Calu3 (cell line): Measurements from ENCODE around the gene C4orf50. TPM values are rescaled to one million over a fixed set of nuclear protein-coding genes. Genes with fewer than 3 reads are reported as not detected.

Experiments used
- BruUV-seq: library from RNA; stranded (reverse); fragments of 400-500 nt; replicated peaks from 2 replicates; lab custom pipeline; 2021; lab: Mats Ljungman, UMichigan
- CTCF ChIA-PET: fragments of 300-600 bp; sonication (Branson Sonifier 250); formaldehyde crosslinking; loops from one replicate; lab custom pipeline; 2022; ENCODE audit warnings: antibody characterized with exemption; lab: Charles Lee
- DNase-seq: peaks from one replicate; pipeline ENCODE4 v3.0.0; 2022
- H3K27ac Mint-ChIP-seq: one replicate; pipeline ENCODE4 v1.8.0; 2022; ENCODE audit warnings: mixed read lengths; ENCODE audit not compliant: unreplicated experiment
- H3K27me3 Mint-ChIP-seq: one replicate; pipeline ENCODE4 v1.8.0; 2022; ENCODE audit warnings: mixed read lengths; ENCODE audit not compliant: unreplicated experiment
- H3K36me3 Mint-ChIP-seq: one replicate; pipeline ENCODE4 v1.8.0; 2022; ENCODE audit warnings: mild to moderate bottlenecking, moderate library complexity, mixed read lengths; ENCODE audit not compliant: insufficient read depth, unreplicated experiment
- H3K4me1 Mint-ChIP-seq: one replicate; pipeline ENCODE4 v1.8.0; 2022; ENCODE audit warnings: mild to moderate bottlenecking, low read depth, mixed read lengths; ENCODE audit not compliant: unreplicated experiment
- H3K4me3 Mint-ChIP-seq: one replicate; pipeline ENCODE4 v1.8.0; 2022; ENCODE audit warnings: mild to moderate bottlenecking, low read depth, moderate library complexity, mixed read lengths; ENCODE audit not compliant: unreplicated experiment
- H3K9me3 Mint-ChIP-seq: one replicate; pipeline ENCODE4 v1.8.0; 2022; ENCODE audit warnings: low read depth, mixed read lengths; ENCODE audit not compliant: unreplicated experiment
- intact Hi-C: fragments of 100-400 bp; cut with micrococcal nuclease; formaldehyde crosslinking; loops from one replicate; pipeline ENCODE4 v1.10.0; 2022; ENCODE audit not compliant: unreplicated experiment
- total RNA-seq: library from RNA; stranded (reverse); gene quantifications from 2 replicates; pipeline ENCODE4 v1.2.3, GENCODE V29; 2022
- TF ChIP-seq, protein P1 (sequence below): fragments of 200-600 bp; IDR thresholded peaks from one replicate; pipeline ENCODE4 v1.8.0; 2022; ENCODE audit warnings: antibody characterized with exemption; ENCODE audit not compliant: unreplicated experiment

The C4orf50 gene
- total RNA-seq, 1 experiment from 2014 or later, result not detected

DNA sequence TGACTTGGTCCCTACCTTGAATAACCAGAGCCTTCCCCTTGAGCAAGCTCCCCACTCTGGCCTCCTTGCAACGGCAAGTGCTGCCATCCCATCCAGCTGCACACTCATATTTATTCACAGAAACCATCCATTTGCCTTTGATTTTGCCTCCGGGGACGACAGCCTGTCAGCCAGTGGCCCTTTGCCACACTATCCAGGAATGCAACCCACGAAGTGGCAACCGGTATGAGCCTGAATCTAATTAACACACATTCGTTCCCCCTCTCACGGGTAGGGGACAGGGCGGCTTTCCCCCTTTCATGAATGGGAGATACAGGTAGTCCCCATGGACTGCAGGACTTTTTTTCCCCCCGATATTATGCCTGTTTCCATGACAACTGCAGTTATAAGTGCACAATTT, 140.8 kb downstream of the C4orf50 start:
- CTCF ChIA-PET, result no interaction called here
- no peak overlapping the region for H3K27ac Mint-ChIP-seq
- no TSS peak for BruUV-seq
- no peaks in the 10 kb centered on the region for H3K4me1 Mint-ChIP-seq
- H3K27me3 Mint-ChIP-seq, result no peaks in the 10 kb centered on the region
- no peak overlapping the region for H3K4me3 Mint-ChIP-seq
- H3K36me3 Mint-ChIP-seq, result no peaks in the 10 kb centered on the region
- DNase-seq, result no peak
- TF ChIP-seq, protein P1, sequence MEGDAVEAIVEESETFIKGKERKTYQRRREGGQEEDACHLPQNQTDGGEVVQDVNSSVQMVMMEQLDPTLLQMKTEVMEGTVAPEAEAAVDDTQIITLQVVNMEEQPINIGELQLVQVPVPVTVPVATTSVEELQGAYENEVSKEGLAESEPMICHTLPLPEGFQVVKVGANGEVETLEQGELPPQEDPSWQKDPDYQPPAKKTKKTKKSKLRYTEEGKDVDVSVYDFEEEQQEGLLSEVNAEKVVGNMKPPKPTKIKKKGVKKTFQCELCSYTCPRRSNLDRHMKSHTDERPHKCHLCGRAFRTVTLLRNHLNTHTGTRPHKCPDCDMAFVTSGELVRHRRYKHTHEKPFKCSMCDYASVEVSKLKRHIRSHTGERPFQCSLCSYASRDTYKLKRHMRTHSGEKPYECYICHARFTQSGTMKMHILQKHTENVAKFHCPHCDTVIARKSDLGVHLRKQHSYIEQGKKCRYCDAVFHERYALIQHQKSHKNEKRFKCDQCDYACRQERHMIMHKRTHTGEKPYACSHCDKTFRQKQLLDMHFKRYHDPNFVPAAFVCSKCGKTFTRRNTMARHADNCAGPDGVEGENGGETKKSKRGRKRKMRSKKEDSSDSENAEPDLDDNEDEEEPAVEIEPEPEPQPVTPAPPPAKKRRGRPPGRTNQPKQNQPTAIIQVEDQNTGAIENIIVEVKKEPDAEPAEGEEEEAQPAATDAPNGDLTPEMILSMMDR, result no peak
- H3K9me3 Mint-ChIP-seq, result peaks cover 2% of the 10 kb centered on the region
- intact Hi-C loops, result no loop called here

DNA sequence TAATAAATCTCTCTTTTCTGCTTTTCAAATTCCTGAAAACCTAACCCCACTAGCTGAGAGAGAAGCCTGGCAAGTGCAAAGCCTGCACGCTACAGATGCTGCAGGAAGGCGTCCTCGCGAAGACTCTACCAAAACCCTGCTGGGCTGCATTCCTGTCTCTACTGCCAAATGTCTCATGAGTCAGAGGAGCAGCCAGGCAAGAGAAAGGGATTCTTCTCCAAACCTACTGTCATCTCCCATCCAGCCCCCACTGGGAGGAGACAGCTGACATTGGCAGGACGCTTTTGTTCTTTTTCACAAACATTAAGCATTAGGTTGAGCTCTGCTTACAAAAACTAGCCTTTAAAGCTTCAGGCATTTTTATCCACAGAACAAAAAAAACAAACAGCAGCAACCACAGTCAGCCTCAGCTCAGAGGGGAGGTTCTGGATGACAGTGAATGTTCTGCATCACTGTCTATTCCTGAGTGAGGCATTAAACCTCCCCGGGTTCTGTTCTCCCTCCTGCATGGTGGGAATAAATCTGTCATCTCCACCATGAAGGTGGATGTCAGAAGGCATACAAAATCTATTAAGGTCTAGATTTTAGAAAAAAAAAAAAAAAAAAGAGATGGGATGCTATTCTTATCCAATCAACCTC, 143.3 kb downstream of the C4orf50 start:
- Mint-ChIP-seq H3K4me3 (no peak overlapping the region), H3K4me1 (no peaks in the 10 kb centered on the region), H3K27ac (no peak overlapping the region), H3K36me3 (no peaks in the 10 kb centered on the region), H3K27me3 (no peaks in the 10 kb centered on the region), H3K9me3 (peaks cover 2% of the 10 kb centered on the region)
- no TSS peak for BruUV-seq
- no peak for DNase-seq
- TF ChIP-seq, protein P1, result no peak
- CTCF ChIA-PET, result interaction anchor here (0.7 kb wide), 1 partner anchor 16 kb away, joined by 4 read pairs; no protein-coding TSS in a partner anchor
- intact Hi-C loops, result no loop called here

DNA sequence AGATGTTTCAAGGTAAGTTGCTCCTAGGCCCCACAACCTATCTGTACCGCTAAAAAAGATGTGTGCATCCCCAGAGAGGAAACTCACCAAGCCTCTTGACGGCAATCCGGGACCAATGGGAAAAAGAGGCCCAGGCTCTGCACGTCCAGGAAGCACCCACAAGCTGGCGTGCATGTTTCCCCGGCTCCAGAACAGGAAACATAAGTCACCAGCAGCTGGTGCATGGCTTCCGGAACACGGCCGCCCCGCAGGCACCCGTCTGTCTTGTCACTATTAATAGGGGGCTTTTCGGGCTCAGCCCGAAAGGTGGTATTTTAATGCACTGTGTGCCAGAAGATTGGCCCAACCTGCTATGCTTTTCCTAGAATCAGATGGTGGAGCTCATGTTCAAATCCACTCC, 147.5 kb downstream of the C4orf50 start:
- Mint-ChIP-seq H3K27me3 (no peaks in the 10 kb centered on the region), H3K4me1 (no peaks in the 10 kb centered on the region), H3K27ac (no peak overlapping the region), H3K4me3 (no peak overlapping the region), H3K9me3 (no peaks in the 10 kb centered on the region), H3K36me3 (no peaks in the 10 kb centered on the region)
- no peak for DNase-seq
- BruUV-seq, result no TSS peak
- TF ChIP-seq, protein P1, result no peak
- CTCF ChIA-PET, result no interaction called here
- intact Hi-C loops, result no loop called here

DNA sequence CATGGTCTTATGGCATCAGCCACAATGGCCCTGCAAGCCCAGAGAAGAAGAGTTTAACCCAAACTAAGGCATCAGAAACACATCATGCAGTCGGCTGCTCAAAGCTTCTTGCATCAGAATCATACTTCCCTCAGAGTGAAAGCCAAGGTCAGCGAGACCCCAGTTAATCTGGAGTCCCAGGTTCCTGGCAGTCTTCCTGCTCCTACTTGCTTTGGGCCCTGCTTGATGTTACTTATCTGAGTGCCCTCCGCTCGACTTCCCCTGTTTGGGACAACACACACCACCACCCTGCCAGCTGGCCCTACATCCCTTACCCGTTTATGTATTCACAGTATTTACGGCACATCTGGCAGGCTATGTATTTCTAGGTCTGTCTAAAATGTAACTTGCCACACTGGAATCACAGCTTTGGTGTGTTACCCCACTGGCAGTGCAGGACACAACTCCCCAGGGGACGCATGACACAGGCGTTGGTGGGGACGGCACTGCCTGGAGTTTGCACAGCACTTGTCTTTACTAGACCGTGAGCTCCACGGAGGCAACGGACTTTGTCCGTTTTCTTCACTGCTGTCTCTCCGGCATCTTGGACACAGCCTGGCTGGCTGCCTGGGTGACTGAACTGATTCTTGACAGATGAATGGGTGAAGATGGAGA, 148.1 kb downstream of the C4orf50 start:
- no peak overlapping the region for H3K4me3 Mint-ChIP-seq
- intact Hi-C loops, result no loop called here
- H3K4me1 Mint-ChIP-seq, result no peaks in the 10 kb centered on the region
- no peak overlapping the region for H3K27ac Mint-ChIP-seq
- no peaks in the 10 kb centered on the region for H3K36me3 Mint-ChIP-seq
- CTCF ChIA-PET, result no interaction called here
- TF ChIP-seq, protein P1, result no peak
- no peaks in the 10 kb centered on the region for H3K9me3 Mint-ChIP-seq
- no peak for DNase-seq
- H3K27me3 Mint-ChIP-seq, result no peaks in the 10 kb centered on the region
- BruUV-seq, result no TSS peak
